Endodermal cell (in vitro differentiated cells): ENCODE results near the gene BMPR1B. TPM values are rescaled to one million over a fixed set of nuclear protein-coding genes. Genes with fewer than 3 reads are reported as not detected.

ENCODE experiments used
- DNase-seq: peaks from one replicate; pipeline ENCODE4 v3.0.0-alpha.2; 2017
- H3K27ac ChIP-seq: 2 replicates; pipeline ENCODE4 v1.5.1; 2013; ENCODE audit warnings: mild to moderate bottlenecking, low read depth, low read length, moderate library complexity
- H3K27me3 ChIP-seq: 2 replicates; pipeline ENCODE4 v1.6.1; 2013; ENCODE audit warnings: mild to moderate bottlenecking, low read length, moderate library complexity; ENCODE audit not compliant: insufficient read depth, control insufficient read depth, poor library complexity, severe bottlenecking
- H3K36me3 ChIP-seq: 2 replicates; pipeline ENCODE4 v1.7.0; 2013; ENCODE audit warnings: mild to moderate bottlenecking, low read length, moderate library complexity; ENCODE audit not compliant: control insufficient read depth, insufficient read depth
- H3K4me1 ChIP-seq: one replicate; pipeline ENCODE4 v1.7.0; 2013; ENCODE audit warnings: low read length; ENCODE audit not compliant: control insufficient read depth, insufficient read depth
- H3K4me3 ChIP-seq: 2 replicates; pipeline ENCODE4 v1.5.1; 2013; ENCODE audit warnings: mild to moderate bottlenecking, low read length, moderate library complexity
- H3K9ac ChIP-seq: 2 replicates; pipeline ENCODE4 v1.6.1; 2013; ENCODE audit warnings: mild to moderate bottlenecking, low read length, moderate library complexity; ENCODE audit not compliant: poor library complexity, severe bottlenecking; ENCODE audit errors: extremely low read depth
- H3K9me3 ChIP-seq: 2 replicates; pipeline ENCODE4 v1.6.1; 2013; ENCODE audit warnings: mild to moderate bottlenecking, low read length, moderate library complexity; ENCODE audit not compliant: control insufficient read depth
- H3K27ac Mint-ChIP-seq: 2 replicates; pipeline ENCODE4 v1.8.0; 2020; ENCODE audit warnings: mixed read lengths
- H3K27me3 Mint-ChIP-seq: 2 replicates; pipeline ENCODE4 v1.8.0; 2021; ENCODE audit warnings: mild to moderate bottlenecking, mixed read lengths; ENCODE audit not compliant: insufficient read depth
- H3K36me3 Mint-ChIP-seq: 2 replicates; pipeline ENCODE4 v1.8.0; 2020; ENCODE audit warnings: low read depth, mixed read lengths
- H3K4me1 Mint-ChIP-seq: 2 replicates; pipeline ENCODE4 v1.8.0; 2020; ENCODE audit warnings: mixed read lengths
- H3K4me3 Mint-ChIP-seq: 2 replicates; pipeline ENCODE4 v1.8.0; 2020; ENCODE audit warnings: mild to moderate bottlenecking, moderate library complexity, mixed read lengths
- H3K9me3 Mint-ChIP-seq: 2 replicates; pipeline ENCODE4 v1.8.0; 2020; ENCODE audit warnings: mild to moderate bottlenecking, mixed read lengths
- WGBS, 2 experiments: methylation state at CpG; one replicate each; pipeline versions ENCODE4 v1.1.5 to v1.1.7; 2013; ENCODE audit warnings: missing lambda C conversion rate in 2 of 2, mixed read lengths in 1 of 2; ENCODE audit not compliant: insufficient coverage in 1 of 2, insufficient read length in 1 of 2; 5-methylcytosine and 5-hydroxymethylcytosine counted together
- total RNA-seq, 2 donors: library from RNA; stranded (reverse); fragmentation: NEBNext Ultra II Directional in 1 of 2; extraction: Animal tissue kit (Norgen Biotek cat#: 25700) in 1 of 2; gene quantifications; 2 replicates in 1 of 2; 3 replicates in 1 of 2; pipeline ENCODE4 v1.2.1, GENCODE V29; 2021
- TF ChIP-seq, protein P1 (sequence below): fragments of 200-600 bp; sonication (generic); conservative IDR thresholded peaks from 2 replicates; pipeline ENCODE4 v1.5.0; 2021; ENCODE audit warnings: antibody characterized with exemption, mild to moderate bottlenecking

The BMPR1B gene
- total RNA-seq, 2 donors from 2014 or later = 2.8 to 3.6 TPM

DNA sequence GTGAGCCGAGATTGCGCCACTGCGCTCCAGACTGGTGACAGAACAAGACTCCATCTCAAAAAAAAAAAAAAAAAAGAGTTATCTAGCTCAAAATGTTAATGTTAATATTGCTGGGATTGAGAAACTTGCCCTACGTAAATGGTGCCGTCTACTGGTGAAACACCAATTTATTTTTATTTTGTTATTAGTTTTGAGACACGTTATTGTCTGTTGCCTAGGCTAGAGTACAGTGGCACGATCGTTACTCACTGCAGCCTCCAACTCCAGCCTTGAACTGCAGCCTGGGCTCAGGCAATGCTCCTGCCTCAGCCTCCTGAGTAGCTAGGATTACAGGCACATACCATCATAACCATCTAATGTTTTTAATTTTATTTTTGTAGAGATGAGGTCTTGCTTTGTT is 262.8 kb downstream of the BMPR1B start:
- Mint-ChIP-seq H3K27ac (no peak overlapping the region), H3K4me3 (no peak overlapping the region), H3K9me3 (no peaks in the 10 kb centered on the region), H3K4me1 (peaks cover 30% of the 10 kb centered on the region), H3K27me3 (no peaks in the 10 kb centered on the region), H3K36me3 (no peaks in the 10 kb centered on the region)
- no peaks in the 10 kb centered on the region for H3K27me3 ChIP-seq
- H3K9ac ChIP-seq = no peak overlapping the region
- WGBS, 2 experiments = 83 to 95% methylated on average over 1 to 8 of the region's 8 CpGs
- H3K27ac ChIP-seq = no peak overlapping the region
- H3K9me3 ChIP-seq = no peaks in the 10 kb centered on the region
- peaks cover 3% of the 10 kb centered on the region for H3K4me1 ChIP-seq
- no peaks in the 10 kb centered on the region for H3K36me3 ChIP-seq
- DNase-seq = no peak
- TF ChIP-seq, protein P1, sequence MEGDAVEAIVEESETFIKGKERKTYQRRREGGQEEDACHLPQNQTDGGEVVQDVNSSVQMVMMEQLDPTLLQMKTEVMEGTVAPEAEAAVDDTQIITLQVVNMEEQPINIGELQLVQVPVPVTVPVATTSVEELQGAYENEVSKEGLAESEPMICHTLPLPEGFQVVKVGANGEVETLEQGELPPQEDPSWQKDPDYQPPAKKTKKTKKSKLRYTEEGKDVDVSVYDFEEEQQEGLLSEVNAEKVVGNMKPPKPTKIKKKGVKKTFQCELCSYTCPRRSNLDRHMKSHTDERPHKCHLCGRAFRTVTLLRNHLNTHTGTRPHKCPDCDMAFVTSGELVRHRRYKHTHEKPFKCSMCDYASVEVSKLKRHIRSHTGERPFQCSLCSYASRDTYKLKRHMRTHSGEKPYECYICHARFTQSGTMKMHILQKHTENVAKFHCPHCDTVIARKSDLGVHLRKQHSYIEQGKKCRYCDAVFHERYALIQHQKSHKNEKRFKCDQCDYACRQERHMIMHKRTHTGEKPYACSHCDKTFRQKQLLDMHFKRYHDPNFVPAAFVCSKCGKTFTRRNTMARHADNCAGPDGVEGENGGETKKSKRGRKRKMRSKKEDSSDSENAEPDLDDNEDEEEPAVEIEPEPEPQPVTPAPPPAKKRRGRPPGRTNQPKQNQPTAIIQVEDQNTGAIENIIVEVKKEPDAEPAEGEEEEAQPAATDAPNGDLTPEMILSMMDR = no peak
- no peak overlapping the region for H3K4me3 ChIP-seq

DNA sequence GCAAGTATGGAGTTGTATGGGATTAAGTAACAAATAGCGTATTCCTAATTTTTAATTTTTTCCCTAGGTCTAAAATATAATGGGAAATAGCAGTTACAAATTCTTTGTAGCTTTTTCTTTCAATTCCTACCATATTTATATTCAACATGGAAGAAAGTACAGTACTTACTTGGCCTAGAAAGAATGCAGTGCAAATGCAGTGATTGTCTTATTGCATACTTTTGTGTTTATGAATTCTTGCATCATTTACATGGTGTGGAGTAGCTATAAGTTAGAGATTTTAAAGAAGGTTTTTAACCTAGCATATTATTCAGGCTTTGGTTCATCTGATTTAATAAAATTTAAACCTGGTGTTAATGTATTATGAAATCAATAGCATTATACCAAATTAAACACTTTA is 263.3 kb downstream of the BMPR1B start:
- H3K27ac Mint-ChIP-seq = no peak overlapping the region
- H3K4me3 Mint-ChIP-seq = no peak overlapping the region
- H3K9me3 Mint-ChIP-seq = no peaks in the 10 kb centered on the region
- no peak for DNase-seq
- WGBS, 2 experiments = no CpG with 5 or more reads among the region's 1 CpG
- TF ChIP-seq, protein P1 = no peak
- no peak overlapping the region for H3K27ac ChIP-seq
- no peaks in the 10 kb centered on the region for H3K9me3 ChIP-seq
- H3K27me3 Mint-ChIP-seq = no peaks in the 10 kb centered on the region
- H3K36me3 Mint-ChIP-seq = no peaks in the 10 kb centered on the region
- H3K9ac ChIP-seq = no peak overlapping the region
- peaks cover 3% of the 10 kb centered on the region for H3K4me1 ChIP-seq
- no peaks in the 10 kb centered on the region for H3K36me3 ChIP-seq
- H3K4me3 ChIP-seq = no peak overlapping the region
- H3K4me1 Mint-ChIP-seq = peaks cover 30% of the 10 kb centered on the region
- H3K27me3 ChIP-seq = no peaks in the 10 kb centered on the region

DNA sequence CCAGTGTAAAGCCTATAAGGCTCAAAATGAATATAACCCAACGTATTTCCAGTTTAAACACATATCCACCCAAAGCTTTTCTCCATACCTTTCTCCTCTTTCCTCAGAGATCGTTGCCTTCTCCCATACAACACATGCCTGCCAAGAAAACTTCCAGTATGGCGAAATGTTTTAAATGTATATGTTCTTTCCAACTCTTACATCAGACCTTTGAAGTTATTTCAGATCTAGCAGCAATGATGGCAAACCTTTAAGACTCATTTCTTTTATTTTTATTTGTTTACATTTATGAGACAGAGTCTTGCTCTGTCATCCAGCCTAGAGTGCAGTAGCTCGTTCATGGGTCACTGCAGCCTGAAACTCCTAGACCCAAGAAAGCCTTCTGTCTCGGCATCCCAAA is 265.4 kb downstream of the BMPR1B start:
- H3K9me3 ChIP-seq = no peaks in the 10 kb centered on the region
- H3K27me3 ChIP-seq = no peaks in the 10 kb centered on the region
- TF ChIP-seq, protein P1 = no peak
- H3K4me3 ChIP-seq = no peak overlapping the region
- H3K4me3 Mint-ChIP-seq = no peak overlapping the region
- peaks cover 3% of the 10 kb centered on the region for H3K4me1 ChIP-seq
- H3K9me3 Mint-ChIP-seq = no peaks in the 10 kb centered on the region
- 93 to 96% methylated on average over 4 to 5 of the region's 5 CpGs for WGBS, 2 experiments
- no peak overlapping the region for H3K9ac ChIP-seq
- peak overlapping the region; percentile 39 for H3K27ac Mint-ChIP-seq
- H3K36me3 ChIP-seq = no peaks in the 10 kb centered on the region
- no peaks in the 10 kb centered on the region for H3K36me3 Mint-ChIP-seq
- no peak overlapping the region for H3K27ac ChIP-seq
- DNase-seq = no peak
- peaks cover 30% of the 10 kb centered on the region for H3K4me1 Mint-ChIP-seq
- H3K27me3 Mint-ChIP-seq = no peaks in the 10 kb centered on the region
